ENCODE data around the gene CHD2. TPM values are rescaled to one million over a fixed set of nuclear protein-coding genes. Genes with fewer than 3 reads are reported as not detected.

CHD2 gene
- total and polyA plus RNA-seq, 8 donors, result 21.5 to 833 (median 131) TPM

DNA sequence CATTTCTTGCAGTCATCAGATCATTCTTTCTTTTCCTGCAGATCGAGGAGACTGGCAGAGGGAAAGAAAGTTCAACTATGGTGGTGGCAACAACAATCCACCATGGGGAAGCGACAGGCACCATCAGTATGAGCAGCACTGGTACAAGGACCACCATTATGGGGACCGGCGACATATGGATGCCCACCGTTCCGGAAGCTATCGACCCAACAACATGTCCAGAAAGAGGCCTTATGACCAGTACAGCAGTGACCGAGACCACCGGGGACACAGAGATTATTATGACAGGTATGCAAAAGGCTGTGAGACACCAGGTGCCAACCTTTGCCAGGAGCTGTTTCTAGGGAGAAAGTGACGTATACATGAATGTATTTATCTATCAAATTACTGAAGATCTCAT, 119.8 kb downstream of the CHD2 start:
- TF ChIP-seq, protein P1, sequence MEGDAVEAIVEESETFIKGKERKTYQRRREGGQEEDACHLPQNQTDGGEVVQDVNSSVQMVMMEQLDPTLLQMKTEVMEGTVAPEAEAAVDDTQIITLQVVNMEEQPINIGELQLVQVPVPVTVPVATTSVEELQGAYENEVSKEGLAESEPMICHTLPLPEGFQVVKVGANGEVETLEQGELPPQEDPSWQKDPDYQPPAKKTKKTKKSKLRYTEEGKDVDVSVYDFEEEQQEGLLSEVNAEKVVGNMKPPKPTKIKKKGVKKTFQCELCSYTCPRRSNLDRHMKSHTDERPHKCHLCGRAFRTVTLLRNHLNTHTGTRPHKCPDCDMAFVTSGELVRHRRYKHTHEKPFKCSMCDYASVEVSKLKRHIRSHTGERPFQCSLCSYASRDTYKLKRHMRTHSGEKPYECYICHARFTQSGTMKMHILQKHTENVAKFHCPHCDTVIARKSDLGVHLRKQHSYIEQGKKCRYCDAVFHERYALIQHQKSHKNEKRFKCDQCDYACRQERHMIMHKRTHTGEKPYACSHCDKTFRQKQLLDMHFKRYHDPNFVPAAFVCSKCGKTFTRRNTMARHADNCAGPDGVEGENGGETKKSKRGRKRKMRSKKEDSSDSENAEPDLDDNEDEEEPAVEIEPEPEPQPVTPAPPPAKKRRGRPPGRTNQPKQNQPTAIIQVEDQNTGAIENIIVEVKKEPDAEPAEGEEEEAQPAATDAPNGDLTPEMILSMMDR (IDR thresholded peaks at IDR 0.05), result no peak
- TF ChIP-seq EP300 (IDR thresholded peaks at IDR 0.05) (no peak), POLR2AphosphoS5 (IDR thresholded peaks at IDR 0.05) (no peak), POLR2A (IDR thresholded peaks at IDR 0.05) (no peak)
- DNase-seq, result no peak
- no peak overlapping the region for H3K4me3 ChIP-seq
- H3K27me3 ChIP-seq, result no peaks in the 10 kb centered on the region
- no peaks in the 10 kb centered on the region for H3K9me3 ChIP-seq
- no peak overlapping the region for H3K27ac ChIP-seq
- peaks cover 0 to 10% (median 0%) of the 10 kb centered on the region in 4 donors for H3K4me1 ChIP-seq
- H3K36me3 ChIP-seq, result peaks cover 78 to 100% (median 100%) of the 10 kb centered on the region in 4 donors
- WGBS, 5 donors, result 91 to 96% (median 96%) methylated on average over 10 of the region's 10 CpGs
- intact Hi-C loops (cut with DNase I; ENCODE audit: low total_unique reads), result no loop called here

GRCh38 chr15:93020976-93021772, 121.0 kb downstream of the CHD2 start:
- Histone ChIP-seq H3K27me3 (no peaks in the 10 kb centered on the region), H3K36me3 (peaks cover 76 to 100% (median 100%) of the 10 kb centered on the region in 4 donors), H3K27ac (no peak overlapping the region), H3K9me3 (no peaks in the 10 kb centered on the region), H3K4me1 (peaks cover 0 to 22% (median 3%) of the 10 kb centered on the region in 4 donors), H3K4me3 (no peak overlapping the region)
- DNase-seq, result no peak
- WGBS, 5 donors, result 94 to 98% (median 95%) methylated on average over 3 of the region's 3 CpGs
- intact Hi-C loops (cut with DNase I; ENCODE audit: low total_unique reads), result no loop called here
- TF ChIP-seq EP300 (IDR thresholded peaks at IDR 0.05) (no peak), POLR2AphosphoS5 (IDR thresholded peaks at IDR 0.05) (no peak)
- TF ChIP-seq, protein P1 (IDR thresholded peaks at IDR 0.05), result no peak

- 96 to 97% (median 96%) methylated on average over 10 of the region's 10 CpGs for whole genome bisulfite sequencing, 5 donors
- no peak for DNase-seq
- TF ChIP-seq, protein P1 (IDR thresholded peaks at IDR 0.05), result no peak
- TF ChIP-seq POLR2A (IDR thresholded peaks at IDR 0.05), result no peak
- no peak for TF ChIP-seq POLR2AphosphoS5 (IDR thresholded peaks at IDR 0.05)
- TF ChIP-seq EP300 (IDR thresholded peaks at IDR 0.05), result no peak
- intact Hi-C loops (cut with DNase I; ENCODE audit: low total_unique reads), result no loop called here
- H3K27me3 ChIP-seq, result no peaks in the 10 kb centered on the region
- H3K4me1 ChIP-seq, result peaks cover 18 to 47% (median 32%) of the 10 kb centered on the region in 4 donors
- H3K9me3 ChIP-seq, result no peaks in the 10 kb centered on the region
- peaks cover 67 to 84% (median 83%) of the 10 kb centered on the region in 4 donors for H3K36me3 ChIP-seq
- H3K27ac ChIP-seq, result peak overlapping the region in 1 of 5 donors; percentile 82
- H3K4me3 ChIP-seq, result no peak overlapping the region
These were observed 124.2 kb downstream of the CHD2 start for GRCh38 chr15:93024293-93024692.

DNA sequence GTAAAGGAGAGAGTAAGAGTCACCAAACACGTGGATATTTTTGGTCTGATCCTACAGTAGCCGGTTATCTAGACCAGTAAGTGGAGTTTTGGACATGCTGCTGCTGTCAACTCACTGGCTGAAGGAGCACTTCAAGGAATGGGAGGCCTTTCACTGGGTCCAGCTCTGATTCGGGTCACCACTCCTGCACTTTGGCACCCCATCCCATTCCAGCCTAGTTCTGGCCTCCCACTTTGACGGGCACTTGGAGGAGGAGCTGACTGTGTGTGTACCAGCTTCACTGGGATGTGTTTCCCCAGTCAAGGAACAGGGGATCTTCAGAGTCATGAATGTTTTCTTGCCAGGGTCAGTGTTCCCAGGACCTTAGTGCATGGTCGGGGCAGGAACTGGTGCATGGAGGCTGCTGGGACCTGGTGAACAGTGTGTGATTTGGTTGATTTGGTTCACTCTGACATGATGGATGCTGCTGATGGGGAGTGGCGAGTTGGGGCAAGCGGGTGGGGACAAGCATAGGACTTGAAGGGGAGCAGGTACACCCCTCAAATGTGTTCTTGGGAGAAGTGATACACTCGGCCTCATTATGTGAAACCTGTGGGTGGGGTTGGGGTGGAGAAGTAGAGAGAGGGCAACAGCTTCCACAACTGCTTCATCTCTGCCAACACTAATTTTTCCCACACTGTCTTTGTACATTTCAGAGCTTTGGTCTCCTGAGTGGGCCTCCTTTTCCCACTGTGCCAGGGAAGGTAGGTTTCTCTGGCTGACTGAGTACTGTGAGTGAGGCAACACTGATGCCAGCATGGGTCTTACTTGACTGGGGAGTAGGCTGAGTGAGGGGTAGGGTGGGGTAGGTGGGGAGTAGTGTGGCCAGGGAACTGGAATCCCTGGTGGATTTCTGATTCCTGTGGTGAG, 124.8 kb downstream of the CHD2 start:
- 82 to 88% (median 87%) methylated on average over 8 of the region's 8 CpGs for WGBS, 5 donors
- DNase-seq, result no peak
- H3K9me3 ChIP-seq, result no peaks in the 10 kb centered on the region
- no peak overlapping the region for H3K4me3 ChIP-seq
- no peaks in the 10 kb centered on the region for H3K27me3 ChIP-seq
- intact Hi-C loops (cut with DNase I; ENCODE audit: low total_unique reads), result no loop called here
- no peak for TF ChIP-seq POLR2AphosphoS5 (IDR thresholded peaks at IDR 0.05)
- no peak for TF ChIP-seq EP300 (IDR thresholded peaks at IDR 0.05)
- peak overlapping the region in 2 of 5 donors; percentile 82 to 87 for H3K27ac ChIP-seq
- peaks cover 60 to 77% (median 76%) of the 10 kb centered on the region in 4 donors for H3K36me3 ChIP-seq
- H3K4me1 ChIP-seq, result peaks cover 25 to 54% (median 39%) of the 10 kb centered on the region in 4 donors
